H9 (cell line): ENCODE measurements around the gene AQP7. TPM values are rescaled to one million over a fixed set of nuclear protein-coding genes. Genes with fewer than 3 reads are reported as not detected.

Source experiments
- DNase-seq: peaks from one replicate; pipeline ENCODE4 v3.0.0-alpha.2; 2017
- H2AFZ ChIP-seq: one replicate; pipeline ENCODE4 v1.6.1; 2013; ENCODE audit warnings: mild to moderate bottlenecking, low read length, control low read depth, moderate library complexity
- H2AK5ac ChIP-seq: 2 replicates; pipeline ENCODE4 v1.6.1; 2013; ENCODE audit warnings: low read length, control low read depth, mixed read lengths; ENCODE audit not compliant: insufficient read length
- H2BK120ac ChIP-seq: one replicate; pipeline ENCODE4 v1.6.1; 2013; ENCODE audit warnings: low read depth, mild to moderate bottlenecking, low read length, control low read depth, inconsistent platforms; ENCODE audit not compliant: poor library complexity, severe bottlenecking
- H2BK12ac ChIP-seq: 2 replicates; pipeline ENCODE4 v1.6.1; 2013; ENCODE audit warnings: low read length, control low read depth, mixed read lengths, low read depth; ENCODE audit not compliant: insufficient read length
- H2BK15ac ChIP-seq: 2 replicates; pipeline ENCODE4 v1.6.1; 2013; ENCODE audit warnings: low read depth, low read length, control low read depth
- H2BK20ac ChIP-seq: one replicate; pipeline ENCODE4 v1.6.1; 2013; ENCODE audit warnings: low read depth, mild to moderate bottlenecking, low read length, control low read depth, inconsistent platforms; ENCODE audit not compliant: poor library complexity, severe bottlenecking
- H2BK5ac ChIP-seq: 2 replicates; pipeline ENCODE4 v1.6.1; 2013; ENCODE audit warnings: low read length, control low read depth, mixed read lengths; ENCODE audit not compliant: insufficient read length
- H3K14ac ChIP-seq: 2 replicates; pipeline ENCODE4 v1.6.1; 2013; ENCODE audit warnings: low read length, control low read depth; ENCODE audit not compliant: insufficient read depth
- H3K18ac ChIP-seq: 2 replicates; pipeline ENCODE4 v1.6.1; 2013; ENCODE audit warnings: low read depth, mild to moderate bottlenecking, mixed read lengths, low read length, control low read depth; ENCODE audit not compliant: insufficient read length
- H3K23ac ChIP-seq: 2 replicates; pipeline ENCODE4 v1.6.1; 2013; ENCODE audit warnings: low read length, control low read depth, mixed read lengths, low read depth; ENCODE audit not compliant: insufficient read length
- H3K23me2 ChIP-seq: 2 replicates; pipeline ENCODE4 v1.6.1; 2013; ENCODE audit warnings: low read depth, mild to moderate bottlenecking, mixed read lengths, low read length, control low read depth; ENCODE audit not compliant: insufficient read length, poor library complexity, severe bottlenecking
- H3K27ac ChIP-seq: 2 replicates; pipeline ENCODE4 v1.5.1; 2013; ENCODE audit warnings: low read length, control low read depth, mixed read lengths, low read depth; ENCODE audit not compliant: insufficient read length
- H3K27me3 ChIP-seq: 2 replicates; pipeline ENCODE4 v1.6.1; 2013; ENCODE audit warnings: low read length, control low read depth, inconsistent platforms; ENCODE audit not compliant: insufficient read depth
- H3K4ac ChIP-seq: 2 replicates; pipeline ENCODE4 v1.6.1; 2013; ENCODE audit warnings: low read depth, mild to moderate bottlenecking, control low read depth, inconsistent platforms, low read length, moderate library complexity
- H3K4me1 ChIP-seq: 2 replicates; pipeline ENCODE4 v1.6.1; 2013; ENCODE audit warnings: low read length, control low read depth, inconsistent platforms; ENCODE audit not compliant: insufficient read depth
- H3K4me2 ChIP-seq: 2 replicates; pipeline ENCODE4 v1.6.1; 2013; ENCODE audit warnings: low read length, control low read depth, mixed read lengths; ENCODE audit not compliant: insufficient read length, insufficient read depth
- H3K56ac ChIP-seq: 2 replicates; pipeline ENCODE4 v1.6.1; 2013; ENCODE audit warnings: low read depth, mild to moderate bottlenecking, mixed read lengths, low read length, control low read depth; ENCODE audit not compliant: insufficient read length
- H3K79me1 ChIP-seq: 2 replicates; pipeline ENCODE4 v1.6.1; 2013; ENCODE audit warnings: low read depth, mild to moderate bottlenecking, moderate library complexity, low read length, control low read depth, inconsistent platforms; ENCODE audit not compliant: insufficient read depth, poor library complexity, severe bottlenecking
- H3K79me2 ChIP-seq: 2 replicates; pipeline ENCODE4 v1.6.1; 2013; ENCODE audit warnings: low read length, control low read depth, inconsistent platforms; ENCODE audit not compliant: insufficient read depth
- H3K9ac ChIP-seq: 2 replicates; pipeline ENCODE4 v1.6.1; 2013; ENCODE audit warnings: low read length, control low read depth, mixed read lengths; ENCODE audit not compliant: insufficient read length; ENCODE audit errors: extremely low read depth
- H3K9me3 ChIP-seq: one replicate; pipeline ENCODE4 v1.6.1; 2013; ENCODE audit warnings: low read depth, low read length, inconsistent platforms; ENCODE audit not compliant: control insufficient read depth
- H3T11ph ChIP-seq: one replicate; pipeline ENCODE4 v1.6.1; 2013; ENCODE audit warnings: mild to moderate bottlenecking, low read length, control low read depth, inconsistent platforms
- H4K20me1 ChIP-seq: one replicate; pipeline ENCODE4 v1.6.1; 2013; ENCODE audit not compliant: control insufficient read depth, insufficient read length, insufficient read depth
- H4K5ac ChIP-seq: 2 replicates; pipeline ENCODE4 v1.6.1; 2013; ENCODE audit warnings: low read depth, mild to moderate bottlenecking, mixed read lengths, low read length, control low read depth; ENCODE audit not compliant: insufficient read length
- H4K8ac ChIP-seq: replicated peaks from 2 replicates; pipeline ENCODE4 v1.6.1; 2013; ENCODE audit warnings: low read length, control low read depth, mixed read lengths, low read depth; ENCODE audit not compliant: insufficient read length
- H4K91ac ChIP-seq: 2 replicates; pipeline ENCODE4 v1.6.1; 2013; ENCODE audit warnings: low read depth, mild to moderate bottlenecking, moderate library complexity, mixed read lengths, low read length, control low read depth; ENCODE audit not compliant: insufficient read length
- H3K27ac Mint-ChIP-seq, 3 experiments: 2 replicates in 2 of 3; 3 replicates in 1 of 3; pipeline ENCODE4 v1.8.0; 2020 to 2021; ENCODE audit warnings: mixed read lengths in 3 of 3, mild to moderate bottlenecking in 1 of 3, moderate library complexity in 1 of 3
- H3K27me3 Mint-ChIP-seq: 2 replicates; pipeline ENCODE4 v1.8.0; 2021; ENCODE audit warnings: low read depth, mild to moderate bottlenecking, moderate library complexity, mixed read lengths
- H3K36me3 Mint-ChIP-seq, 3 experiments: 2 replicates in 2 of 3; 3 replicates in 1 of 3; pipeline ENCODE4 v1.8.0; 2020 to 2021; ENCODE audit warnings: low read depth in 3 of 3, mixed read lengths in 3 of 3; ENCODE audit not compliant: insufficient read depth in 1 of 3
- H3K4me1 Mint-ChIP-seq, 2 experiments: 2 replicates each; pipeline ENCODE4 v1.8.0; 2020; ENCODE audit warnings: mixed read lengths in 2 of 2
- H3K4me3 Mint-ChIP-seq, 2 experiments: 2 replicates in 1 of 2; 3 replicates in 1 of 2; pipeline ENCODE4 v1.8.0; 2020 to 2021; ENCODE audit warnings: mild to moderate bottlenecking in 2 of 2, mixed read lengths in 2 of 2, moderate library complexity in 1 of 2
- H3K9me3 Mint-ChIP-seq, 2 experiments: 2 replicates in 1 of 2; 3 replicates in 1 of 2; pipeline ENCODE4 v1.8.0; 2020; ENCODE audit warnings: mild to moderate bottlenecking in 2 of 2, mixed read lengths in 2 of 2, moderate library complexity in 1 of 2
- WGBS: extraction: QIAGEN DNeasy Blood & Tissue Kit; methylation state at CpG from one replicate; pipeline ENCODE4 v1.1.7; 2013; ENCODE audit warnings: missing lambda C conversion rate, low lambda C conversion rate, mixed read lengths; ENCODE audit not compliant: insufficient read length; ENCODE audit errors: extremely low coverage; 5-methylcytosine and 5-hydroxymethylcytosine counted together
- total RNA-seq: library from RNA; stranded (reverse); gene quantifications from 2 replicates; pipeline ENCODE4 v1.2.1, GENCODE V29; 2021
- TF ChIP-seq, protein P1 (sequence below): fragments of 200-600 bp; sonication (generic); conservative IDR thresholded peaks from 3 replicates; pipeline ENCODE4 v1.8.0; 2021; ENCODE audit warnings: antibody characterized with exemption, mild to moderate bottlenecking

AQP7 gene
- total RNA-seq, 1 experiment from 2014 or later, result not detected

DNA sequence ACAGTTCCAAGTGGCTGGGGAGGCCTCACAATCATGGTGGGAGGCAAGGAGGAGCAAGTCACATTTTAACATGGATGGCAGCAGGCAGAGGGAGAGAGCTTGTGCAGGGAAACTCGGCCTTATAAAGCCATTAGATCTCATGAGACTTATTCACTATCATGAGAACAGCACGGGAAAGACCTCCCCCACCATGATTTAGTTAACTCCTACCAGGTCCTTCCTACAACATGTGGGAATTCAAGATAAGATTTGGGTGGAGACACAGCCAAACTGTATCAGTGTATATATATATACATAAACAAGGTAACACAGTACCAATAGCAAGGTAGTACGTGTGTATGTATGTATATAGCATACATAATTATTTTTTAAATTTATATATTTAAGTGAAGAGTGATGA is 61.2 kb downstream of the AQP7 start:
- H3K79me2 ChIP-seq, result no peaks in the 10 kb centered on the region
- no peaks in the 10 kb centered on the region for H3K4me1 ChIP-seq
- H3T11ph ChIP-seq, result no peak overlapping the region
- H2AFZ ChIP-seq, result no peak overlapping the region
- H2BK12ac ChIP-seq, result no peak overlapping the region
- Mint-ChIP-seq H3K4me3 (no peak overlapping the region), H3K36me3 (peaks cover 53 to 88% (median 74%) of the 10 kb centered on the region in 3 experiments), H3K4me1 (no peaks in the 10 kb centered on the region), H3K27me3 (no peaks in the 10 kb centered on the region), H3K9me3 (peaks cover 26 to 30% of the 10 kb centered on the region in 2 experiments), H3K27ac (no peak overlapping the region)
- H2BK15ac ChIP-seq, result no peak overlapping the region
- no CpG with 5 or more reads among the region's 3 CpGs for WGBS
- H4K20me1 ChIP-seq, result no peaks in the 10 kb centered on the region
- no peak overlapping the region for H4K8ac ChIP-seq
- TF ChIP-seq, protein P1, sequence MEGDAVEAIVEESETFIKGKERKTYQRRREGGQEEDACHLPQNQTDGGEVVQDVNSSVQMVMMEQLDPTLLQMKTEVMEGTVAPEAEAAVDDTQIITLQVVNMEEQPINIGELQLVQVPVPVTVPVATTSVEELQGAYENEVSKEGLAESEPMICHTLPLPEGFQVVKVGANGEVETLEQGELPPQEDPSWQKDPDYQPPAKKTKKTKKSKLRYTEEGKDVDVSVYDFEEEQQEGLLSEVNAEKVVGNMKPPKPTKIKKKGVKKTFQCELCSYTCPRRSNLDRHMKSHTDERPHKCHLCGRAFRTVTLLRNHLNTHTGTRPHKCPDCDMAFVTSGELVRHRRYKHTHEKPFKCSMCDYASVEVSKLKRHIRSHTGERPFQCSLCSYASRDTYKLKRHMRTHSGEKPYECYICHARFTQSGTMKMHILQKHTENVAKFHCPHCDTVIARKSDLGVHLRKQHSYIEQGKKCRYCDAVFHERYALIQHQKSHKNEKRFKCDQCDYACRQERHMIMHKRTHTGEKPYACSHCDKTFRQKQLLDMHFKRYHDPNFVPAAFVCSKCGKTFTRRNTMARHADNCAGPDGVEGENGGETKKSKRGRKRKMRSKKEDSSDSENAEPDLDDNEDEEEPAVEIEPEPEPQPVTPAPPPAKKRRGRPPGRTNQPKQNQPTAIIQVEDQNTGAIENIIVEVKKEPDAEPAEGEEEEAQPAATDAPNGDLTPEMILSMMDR, result no peak
- no peak overlapping the region for H3K4ac ChIP-seq
- no peak overlapping the region for H2BK120ac ChIP-seq
- H3K14ac ChIP-seq, result no peak overlapping the region
- H3K27me3 ChIP-seq, result no peaks in the 10 kb centered on the region
- H2BK5ac ChIP-seq, result no peak overlapping the region
- H4K91ac ChIP-seq, result no peak overlapping the region
- H3K4me2 ChIP-seq, result no peak overlapping the region
- H2BK20ac ChIP-seq, result no peak overlapping the region
- no peaks in the 10 kb centered on the region for H3K23me2 ChIP-seq
- no peak overlapping the region for H3K27ac ChIP-seq
- no peaks in the 10 kb centered on the region for H3K79me1 ChIP-seq
- H3K56ac ChIP-seq, result no peak overlapping the region
- no peak for DNase-seq
- peaks cover 29% of the 10 kb centered on the region for H3K9me3 ChIP-seq
- H3K9ac ChIP-seq, result no peak overlapping the region
- H2AK5ac ChIP-seq, result no peak overlapping the region
- H3K18ac ChIP-seq, result no peak overlapping the region
- H4K5ac ChIP-seq, result no peak overlapping the region
- H3K23ac ChIP-seq, result no peak overlapping the region
